ENCODE results near the gene PXK. TPM values are rescaled to one million over a fixed set of nuclear protein-coding genes. Genes with fewer than 3 reads are reported as not detected.

Gene PXK
- total RNA-seq, 1 donor from 2014 or later = 38.2 TPM

- intact Hi-C loops (cut with micrococcal nuclease) = no loop called here
Measured at GRCh38 chr3:58342676-58343075, 10.0 kb downstream of the PXK start.

GRCh38 chr3:58345457-58345856, 12.8 kb downstream of the PXK start:
- intact Hi-C loops (cut with micrococcal nuclease) = no loop called here

GRCh38 chr3:58346368-58346767, 13.7 kb downstream of the PXK start:
- intact Hi-C loops (cut with micrococcal nuclease) = no loop called here

GRCh38 chr3:58347984-58348383, 15.3 kb downstream of the PXK start:
- intact Hi-C loops (cut with micrococcal nuclease) = no loop called here

- intact Hi-C loops (cut with micrococcal nuclease) = loop anchor here (1.0 kb wide), 1 partner anchor 17 kb away; no protein-coding TSS in a partner anchor
Measured at GRCh38 chr3:58349792-58350626, 17.3 kb downstream of the PXK start.

- intact Hi-C loops (cut with micrococcal nuclease) = loop anchor here (1.0 kb wide), 1 partner anchor 17 kb away; no protein-coding TSS in a partner anchor
Measured at GRCh38 chr3:58350627-58351013, 17.9 kb downstream of the PXK start.

- intact Hi-C loops (cut with micrococcal nuclease) = no loop called here
Measured at GRCh38 chr3:58351920-58352319, 19.2 kb downstream of the PXK start.

- intact Hi-C loops (cut with micrococcal nuclease) = no loop called here
Measured at GRCh38 chr3:58352626-58353025, 19.9 kb downstream of the PXK start.

GRCh38 chr3:58353722-58354553, 21.2 kb downstream of the PXK start:
- intact Hi-C loops (cut with micrococcal nuclease) = loop anchor here (1.0 kb wide), 3 partner anchors 19 to 79 kb away; partner anchors contain the start of gene PDHB

GRCh38 chr3:58355179-58355578, 22.5 kb downstream of the PXK start:
- intact Hi-C loops (cut with micrococcal nuclease) = loop anchor here (5.0 kb wide), 1 partner anchor 33 kb away; no protein-coding TSS in a partner anchor

- intact Hi-C loops (cut with micrococcal nuclease) = loop anchor here (5.0 kb wide), 1 partner anchor 34 kb away; no protein-coding TSS in a partner anchor
Measured at GRCh38 chr3:58356054-58356453, 23.4 kb downstream of the PXK start.

- intact Hi-C loops (cut with micrococcal nuclease) = loop anchor here (5.0 kb wide), 1 partner anchor 35 kb away; no protein-coding TSS in a partner anchor
Measured at GRCh38 chr3:58357402-58357801, 24.7 kb downstream of the PXK start.

GRCh38 chr3:58358092-58358491, 25.4 kb downstream of the PXK start:
- intact Hi-C loops (cut with micrococcal nuclease) = loop anchor here (5.0 kb wide), 1 partner anchor 36 kb away; no protein-coding TSS in a partner anchor

GRCh38 chr3:58358808-58359207, 26.1 kb downstream of the PXK start:
- intact Hi-C loops (cut with micrococcal nuclease) = loop anchor here (5.0 kb wide), 1 partner anchor 37 kb away; no protein-coding TSS in a partner anchor

- intact Hi-C loops (cut with micrococcal nuclease) = loop anchor here (5.0 kb wide), 1 partner anchor 37 kb away; no protein-coding TSS in a partner anchor
Measured at GRCh38 chr3:58359621-58360020, 26.9 kb downstream of the PXK start.

- intact Hi-C loops (cut with micrococcal nuclease) = no loop called here
Measured at GRCh38 chr3:58361866-58362265, 29.2 kb downstream of the PXK start.

- intact Hi-C loops (cut with micrococcal nuclease) = loop anchor here (5.0 kb wide), 2 partner anchors 34 to 36 kb away; partner anchors contain the start of gene PXK
Measured at GRCh38 chr3:58366699-58367098, 34.0 kb downstream of the PXK start.

- intact Hi-C loops (cut with micrococcal nuclease) = loop anchor here (5.0 kb wide), 2 partner anchors 33 to 37 kb away; partner anchors contain the start of gene PXK
Measured at GRCh38 chr3:58369038-58369437, 36.3 kb downstream of the PXK start.

- intact Hi-C loops (cut with micrococcal nuclease) = loop anchor here (5.0 kb wide), 2 partner anchors 32 to 38 kb away; partner anchors contain the start of gene PXK
Measured at GRCh38 chr3:58369876-58370275, 37.2 kb downstream of the PXK start.

GRCh38 chr3:58370407-58370806, 37.7 kb downstream of the PXK start:
- intact Hi-C loops (cut with micrococcal nuclease) = no loop called here

GRCh38 chr3:58371754-58372153, 39.1 kb downstream of the PXK start:
- intact Hi-C loops (cut with micrococcal nuclease) = no loop called here

All from T-helper 2 cell treated with Interferon-gamma antibody and Interleukin-4, amounts not matched to agents 100 ng/mL and 5 ng/mL, for 36 hours (primary cell).